ENCODE measurements around the gene HCN3. TPM values are rescaled to one million over a fixed set of nuclear protein-coding genes. Genes with fewer than 3 reads are reported as not detected.
A peak's percentile ranks its signal among the peaks of the same experiment; 100 is the strongest.

HCN3 gene
- total and polyA plus RNA-seq, 2 of the 13 experiments (the other 11 are each of a cell fraction or from before 2014, with no cell fraction given), result 2.4 to 10.2 TPM

DNA sequence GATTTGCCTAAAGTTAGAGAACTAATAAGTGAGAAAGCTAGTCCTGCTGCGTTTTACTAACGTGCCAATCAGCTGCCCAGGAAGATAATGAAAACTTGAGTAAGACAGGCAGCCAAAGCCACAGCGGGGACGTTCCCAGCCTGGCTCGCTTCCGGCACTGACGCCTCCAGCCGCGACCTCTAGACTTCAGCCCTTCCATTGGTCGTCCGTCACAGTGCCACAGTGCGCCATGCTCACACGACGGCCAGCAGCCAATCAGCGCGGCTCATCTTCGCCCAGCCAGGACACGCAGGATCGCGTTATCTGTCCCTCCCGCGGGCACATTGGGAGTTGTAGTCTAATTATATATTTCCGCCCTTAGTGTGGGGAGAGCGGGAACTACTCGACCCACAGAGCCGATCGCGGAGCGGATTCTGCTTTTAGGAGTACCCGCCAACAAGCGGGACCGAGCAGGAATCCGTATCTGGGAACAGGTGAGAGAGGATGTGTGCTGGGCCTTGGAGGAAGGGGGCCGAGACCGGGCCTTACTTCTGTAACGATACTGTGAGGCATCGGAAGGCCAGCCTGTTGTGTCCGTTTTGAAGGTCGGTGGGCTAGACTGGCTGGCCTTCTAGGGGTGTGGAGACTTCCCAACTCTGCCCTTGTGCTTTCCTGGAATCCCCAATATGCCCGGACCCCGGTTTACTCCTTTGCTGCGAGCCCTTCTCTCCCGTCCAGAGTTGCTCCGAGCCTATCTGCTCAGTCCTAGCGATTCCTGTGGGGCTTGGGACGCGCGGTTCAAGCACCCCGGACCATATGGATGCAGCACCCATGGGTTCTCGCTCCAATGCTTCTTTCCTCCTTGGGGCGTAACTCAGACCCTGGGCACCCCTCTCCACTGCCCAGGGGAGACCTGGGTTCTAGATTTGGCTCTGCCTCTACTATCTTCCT is 31.5 kb downstream of the HCN3 start, which contains the start of gene FDPS (continued):
- TF ChIP-seq, protein P1, sequence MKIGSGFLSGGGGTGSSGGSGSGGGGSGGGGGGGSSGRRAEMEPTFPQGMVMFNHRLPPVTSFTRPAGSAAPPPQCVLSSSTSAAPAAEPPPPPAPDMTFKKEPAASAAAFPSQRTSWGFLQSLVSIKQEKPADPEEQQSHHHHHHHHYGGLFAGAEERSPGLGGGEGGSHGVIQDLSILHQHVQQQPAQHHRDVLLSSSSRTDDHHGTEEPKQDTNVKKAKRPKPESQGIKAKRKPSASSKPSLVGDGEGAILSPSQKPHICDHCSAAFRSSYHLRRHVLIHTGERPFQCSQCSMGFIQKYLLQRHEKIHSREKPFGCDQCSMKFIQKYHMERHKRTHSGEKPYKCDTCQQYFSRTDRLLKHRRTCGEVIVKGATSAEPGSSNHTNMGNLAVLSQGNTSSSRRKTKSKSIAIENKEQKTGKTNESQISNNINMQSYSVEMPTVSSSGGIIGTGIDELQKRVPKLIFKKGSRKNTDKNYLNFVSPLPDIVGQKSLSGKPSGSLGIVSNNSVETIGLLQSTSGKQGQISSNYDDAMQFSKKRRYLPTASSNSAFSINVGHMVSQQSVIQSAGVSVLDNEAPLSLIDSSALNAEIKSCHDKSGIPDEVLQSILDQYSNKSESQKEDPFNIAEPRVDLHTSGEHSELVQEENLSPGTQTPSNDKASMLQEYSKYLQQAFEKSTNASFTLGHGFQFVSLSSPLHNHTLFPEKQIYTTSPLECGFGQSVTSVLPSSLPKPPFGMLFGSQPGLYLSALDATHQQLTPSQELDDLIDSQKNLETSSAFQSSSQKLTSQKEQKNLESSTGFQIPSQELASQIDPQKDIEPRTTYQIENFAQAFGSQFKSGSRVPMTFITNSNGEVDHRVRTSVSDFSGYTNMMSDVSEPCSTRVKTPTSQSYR (CRISPR knock-in tag; IDR thresholded peaks at IDR 0.05; ENCODE audit: borderline replicate concordance), result 0 out of 2 replicates have a peak, but pooled peaks have one; percentile 14
- no peak for TF ChIP-seq ZNF607 (CRISPR knock-in tag; IDR thresholded peaks at IDR 0.05; ENCODE audit: borderline replicate concordance)
- TF ChIP-seq, protein P2, sequence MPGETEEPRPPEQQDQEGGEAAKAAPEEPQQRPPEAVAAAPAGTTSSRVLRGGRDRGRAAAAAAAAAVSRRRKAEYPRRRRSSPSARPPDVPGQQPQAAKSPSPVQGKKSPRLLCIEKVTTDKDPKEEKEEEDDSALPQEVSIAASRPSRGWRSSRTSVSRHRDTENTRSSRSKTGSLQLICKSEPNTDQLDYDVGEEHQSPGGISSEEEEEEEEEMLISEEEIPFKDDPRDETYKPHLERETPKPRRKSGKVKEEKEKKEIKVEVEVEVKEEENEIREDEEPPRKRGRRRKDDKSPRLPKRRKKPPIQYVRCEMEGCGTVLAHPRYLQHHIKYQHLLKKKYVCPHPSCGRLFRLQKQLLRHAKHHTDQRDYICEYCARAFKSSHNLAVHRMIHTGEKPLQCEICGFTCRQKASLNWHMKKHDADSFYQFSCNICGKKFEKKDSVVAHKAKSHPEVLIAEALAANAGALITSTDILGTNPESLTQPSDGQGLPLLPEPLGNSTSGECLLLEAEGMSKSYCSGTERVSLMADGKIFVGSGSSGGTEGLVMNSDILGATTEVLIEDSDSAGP (CRISPR knock-in tag; IDR thresholded peaks at IDR 0.05; ENCODE audit: borderline replicate concordance), result peak; percentile 75
- TF ChIP-seq, protein P3, sequence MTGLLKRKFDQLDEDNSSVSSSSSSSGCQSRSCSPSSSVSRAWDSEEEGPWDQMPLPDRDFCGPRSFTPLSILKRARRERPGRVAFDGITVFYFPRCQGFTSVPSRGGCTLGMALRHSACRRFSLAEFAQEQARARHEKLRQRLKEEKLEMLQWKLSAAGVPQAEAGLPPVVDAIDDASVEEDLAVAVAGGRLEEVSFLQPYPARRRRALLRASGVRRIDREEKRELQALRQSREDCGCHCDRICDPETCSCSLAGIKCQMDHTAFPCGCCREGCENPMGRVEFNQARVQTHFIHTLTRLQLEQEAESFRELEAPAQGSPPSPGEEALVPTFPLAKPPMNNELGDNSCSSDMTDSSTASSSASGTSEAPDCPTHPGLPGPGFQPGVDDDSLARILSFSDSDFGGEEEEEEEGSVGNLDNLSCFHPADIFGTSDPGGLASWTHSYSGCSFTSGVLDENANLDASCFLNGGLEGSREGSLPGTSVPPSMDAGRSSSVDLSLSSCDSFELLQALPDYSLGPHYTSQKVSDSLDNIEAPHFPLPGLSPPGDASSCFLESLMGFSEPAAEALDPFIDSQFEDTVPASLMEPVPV (CRISPR knock-in tag; IDR thresholded peaks at IDR 0.05), result peak; percentile 21; the same call in 1 of the 2 replicates
- TF ChIP-seq ZNF614 (CRISPR knock-in tag; IDR thresholded peaks at IDR 0.05; ENCODE audit: borderline replicate concordance), result peak; percentile 40; the same call in 1 of the 2 replicates
- no peak for TF ChIP-seq ZNF703 (CRISPR knock-in tag; IDR thresholded peaks at IDR 0.05; ENCODE audit: borderline replicate concordance)
- TF ChIP-seq ADNP (CRISPR knock-in tag; IDR thresholded peaks at IDR 0.05), result no peak
- peak; percentile 29; the same call in 1 of the 2 replicates for TF ChIP-seq ZSCAN21 (CRISPR knock-in tag; IDR thresholded peaks at IDR 0.05; ENCODE audit: borderline replicate concordance)
- peak; percentile 56; the same call in 1 of the 2 replicates for TF ChIP-seq ZNF335 (CRISPR knock-in tag; IDR thresholded peaks at IDR 0.05)
- no peak for TF ChIP-seq NFIC (IDR thresholded peaks at IDR 0.05; ENCODE audit: low read length)
- no peak for TF ChIP-seq ZFP1 (CRISPR knock-in tag; IDR thresholded peaks at IDR 0.05)
- TF ChIP-seq NFYC (CRISPR knock-in tag; IDR thresholded peaks at IDR 0.05), result peak; percentile 99
- TF ChIP-seq ZNF101 (CRISPR knock-in tag; IDR thresholded peaks at IDR 0.05; ENCODE audit: borderline replicate concordance, low read depth), result no peak
- no peak for TF ChIP-seq BCL6 (CRISPR knock-in tag; IDR thresholded peaks at IDR 0.05)
- peak; percentile 78; the same call in 1 of the 2 replicates for TF ChIP-seq SIN3A (IDR thresholded peaks at IDR 0.05; ENCODE audit: borderline replicate concordance, low read depth, low read length)
- 0 out of 2 replicates have a peak, but pooled peaks have one; percentile 38 for TF ChIP-seq ZNF431 (CRISPR knock-in tag; IDR thresholded peaks at IDR 0.05; ENCODE audit: borderline replicate concordance, low read depth)
- TF ChIP-seq, protein P4, sequence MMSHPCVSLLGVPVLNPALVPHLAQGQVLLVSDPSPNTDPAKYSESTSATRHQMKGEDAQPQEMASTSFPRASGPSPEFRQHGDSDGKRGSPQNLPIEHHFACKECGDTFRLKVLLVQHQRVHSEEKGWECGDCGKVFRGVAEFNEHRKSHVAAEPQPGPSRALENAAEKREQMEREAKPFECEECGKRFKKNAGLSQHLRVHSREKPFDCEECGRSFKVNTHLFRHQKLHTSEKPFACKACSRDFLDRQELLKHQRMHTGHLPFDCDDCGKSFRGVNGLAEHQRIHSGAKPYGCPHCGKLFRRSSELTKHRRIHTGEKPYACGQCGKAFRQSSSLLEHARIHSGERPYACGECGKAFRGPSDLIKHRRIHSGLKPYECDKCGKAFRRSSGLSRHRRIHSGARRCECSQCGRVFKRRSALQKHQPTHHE (CRISPR knock-in tag; IDR thresholded peaks at IDR 0.05; ENCODE audit: borderline replicate concordance), result peak; percentile 38; the same call in 1 of the 2 replicates
- TF ChIP-seq ZNF501 (CRISPR knock-in tag; IDR thresholded peaks at IDR 0.05), result 0 out of 2 replicates have a peak, but pooled peaks have one; percentile 31
- TF ChIP-seq, protein P5, sequence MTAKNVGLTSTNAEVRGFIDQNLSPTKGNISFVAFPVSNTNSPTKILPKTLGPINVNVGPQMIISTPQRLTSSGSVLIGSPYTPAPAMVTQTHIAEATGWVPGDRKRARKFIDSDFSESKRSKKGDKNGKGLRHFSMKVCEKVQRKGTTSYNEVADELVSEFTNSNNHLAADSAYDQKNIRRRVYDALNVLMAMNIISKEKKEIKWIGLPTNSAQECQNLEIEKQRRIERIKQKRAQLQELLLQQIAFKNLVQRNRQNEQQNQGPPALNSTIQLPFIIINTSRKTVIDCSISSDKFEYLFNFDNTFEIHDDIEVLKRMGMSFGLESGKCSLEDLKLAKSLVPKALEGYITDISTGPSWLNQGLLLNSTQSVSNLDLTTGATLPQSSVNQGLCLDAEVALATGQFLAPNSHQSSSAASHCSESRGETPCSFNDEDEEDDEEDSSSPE (CRISPR knock-in tag; IDR thresholded peaks at IDR 0.05), result peak; percentile 92
